ENCODE measurements around the gene PNMA8A.

PNMA8A gene

DNA sequence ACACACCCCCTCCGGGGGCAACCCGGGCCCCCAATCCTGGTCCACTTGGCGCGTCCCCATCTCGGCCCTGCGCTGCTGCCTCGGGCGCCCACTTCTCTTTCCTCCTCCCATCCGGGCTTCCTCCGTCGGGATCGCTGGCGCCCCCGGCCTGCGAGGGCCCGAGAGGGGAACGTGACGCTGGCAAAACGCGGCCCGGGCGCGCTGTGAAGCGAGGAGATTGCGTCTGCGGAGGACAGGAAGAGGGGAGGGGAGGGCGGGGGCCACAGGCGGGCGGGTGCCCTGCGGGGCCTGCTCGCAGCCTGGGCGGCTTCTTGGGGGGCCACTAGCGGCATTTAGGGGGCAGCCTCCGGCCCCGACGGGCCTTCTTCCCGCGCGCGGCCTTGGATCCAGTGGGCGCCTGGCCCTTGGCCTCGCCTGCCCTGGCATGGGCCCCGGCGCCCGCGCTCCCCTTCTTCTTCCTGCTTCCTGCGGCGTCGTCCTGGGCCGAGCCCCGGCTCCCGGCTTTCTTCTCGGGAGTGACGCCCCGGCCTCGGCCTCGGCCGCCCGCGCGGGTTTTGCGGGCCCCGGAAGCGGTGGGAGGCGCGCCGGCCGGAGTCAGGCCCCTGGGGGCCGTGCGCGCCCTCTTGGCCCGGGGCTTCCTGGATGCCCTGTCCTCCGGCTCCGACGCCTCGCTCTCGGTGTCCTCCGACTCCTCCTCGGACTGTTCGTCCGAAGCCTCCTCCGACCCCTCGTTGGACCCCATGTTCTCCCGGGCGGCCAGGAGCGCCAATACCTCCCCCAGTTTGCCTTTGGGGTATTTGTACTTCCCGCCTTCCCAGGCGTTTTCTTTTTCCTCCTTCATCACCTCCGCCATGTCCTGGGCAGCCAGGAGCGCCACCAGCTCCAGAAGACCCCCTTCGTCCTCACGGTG lies 22.1 kb upstream of the PNMA8A start:
- Histone ChIP-seq H2AFZ (no peak overlapping the region), H3K4me2 (ENCODE audit: low read length) (peak overlapping the region; percentile 26), H3K79me2 (no peaks in the 10 kb centered on the region), H3K27ac (no peak overlapping the region), H3K9ac (no peak overlapping the region), H3K4me1 (no peaks in the 10 kb centered on the region), H3K27me3 (ENCODE audit: control insufficient read depth, insufficient read depth, low read length) (peaks cover 2% of the 10 kb centered on the region), H3K4me3 (ENCODE audit: low read depth, low read length) (no peak overlapping the region), H3K9me3 (ENCODE audit: control insufficient read depth, low read length) (no peaks in the 10 kb centered on the region), H3K36me3 (ENCODE audit: control insufficient read depth, insufficient read depth, low read length) (no peaks in the 10 kb centered on the region)
- TF ChIP-seq, protein P1, sequence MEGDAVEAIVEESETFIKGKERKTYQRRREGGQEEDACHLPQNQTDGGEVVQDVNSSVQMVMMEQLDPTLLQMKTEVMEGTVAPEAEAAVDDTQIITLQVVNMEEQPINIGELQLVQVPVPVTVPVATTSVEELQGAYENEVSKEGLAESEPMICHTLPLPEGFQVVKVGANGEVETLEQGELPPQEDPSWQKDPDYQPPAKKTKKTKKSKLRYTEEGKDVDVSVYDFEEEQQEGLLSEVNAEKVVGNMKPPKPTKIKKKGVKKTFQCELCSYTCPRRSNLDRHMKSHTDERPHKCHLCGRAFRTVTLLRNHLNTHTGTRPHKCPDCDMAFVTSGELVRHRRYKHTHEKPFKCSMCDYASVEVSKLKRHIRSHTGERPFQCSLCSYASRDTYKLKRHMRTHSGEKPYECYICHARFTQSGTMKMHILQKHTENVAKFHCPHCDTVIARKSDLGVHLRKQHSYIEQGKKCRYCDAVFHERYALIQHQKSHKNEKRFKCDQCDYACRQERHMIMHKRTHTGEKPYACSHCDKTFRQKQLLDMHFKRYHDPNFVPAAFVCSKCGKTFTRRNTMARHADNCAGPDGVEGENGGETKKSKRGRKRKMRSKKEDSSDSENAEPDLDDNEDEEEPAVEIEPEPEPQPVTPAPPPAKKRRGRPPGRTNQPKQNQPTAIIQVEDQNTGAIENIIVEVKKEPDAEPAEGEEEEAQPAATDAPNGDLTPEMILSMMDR (IDR thresholded peaks at IDR 0.05) = no peak

DNA sequence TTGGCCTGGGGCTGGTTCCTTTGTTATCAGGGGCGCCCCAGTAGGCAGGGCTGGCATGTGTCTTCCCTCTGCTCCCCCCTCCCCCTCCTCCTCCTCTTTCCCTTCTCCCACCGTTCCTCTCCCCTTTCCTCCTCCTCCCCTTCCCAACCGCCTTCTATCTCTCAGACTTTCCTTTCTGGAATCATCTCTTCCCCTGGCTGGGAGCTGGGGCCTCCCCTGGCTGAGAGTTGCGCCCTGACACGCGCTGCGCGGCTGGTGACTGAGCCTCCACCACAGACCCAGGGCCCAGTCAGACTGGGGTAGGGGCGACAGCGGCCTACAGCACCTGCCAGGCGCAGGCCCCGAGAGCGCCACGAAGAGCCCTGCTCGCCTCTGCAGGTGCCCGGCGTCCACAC lies 21.5 kb upstream of the PNMA8A start:
- Histone ChIP-seq H3K4me3 (ENCODE audit: low read depth, low read length) (no peak overlapping the region), H3K27ac (no peak overlapping the region), H3K9ac (no peak overlapping the region)

DNA sequence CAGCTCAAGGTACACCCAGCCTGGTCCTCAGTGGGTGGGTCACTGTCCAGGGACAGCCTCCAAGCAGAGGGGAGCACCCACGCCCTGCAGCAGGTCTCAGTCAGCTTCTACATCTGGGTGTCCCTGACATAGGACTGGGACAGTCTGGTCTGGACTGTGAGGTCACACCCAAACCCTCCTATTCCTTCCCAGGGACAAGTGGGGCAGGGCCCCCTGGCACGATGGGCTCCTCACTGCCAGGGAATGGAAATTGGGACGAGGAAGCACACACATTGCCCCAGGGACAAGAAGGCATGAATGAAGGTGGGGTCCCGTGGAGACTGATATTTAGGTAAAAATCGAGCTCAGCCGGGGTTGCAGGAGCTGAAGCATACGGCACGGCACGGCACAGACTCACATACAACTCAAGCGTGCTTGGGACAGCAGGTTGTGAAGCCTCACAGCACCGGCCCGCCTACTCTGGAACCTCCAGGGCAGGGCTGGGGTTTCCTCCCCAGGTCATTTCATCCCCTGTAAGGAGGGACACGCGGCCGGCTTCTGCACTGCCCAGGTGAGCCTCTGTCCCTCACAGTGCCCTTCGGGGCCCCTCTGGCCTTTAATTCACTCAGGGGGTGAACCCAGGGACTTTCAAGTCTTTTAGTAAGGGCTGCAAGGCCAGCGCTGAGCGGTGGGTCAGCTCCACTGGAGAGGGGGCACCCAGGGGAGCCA lies 20.8 kb upstream of the PNMA8A start:
- no peak overlapping the region for H3K9ac ChIP-seq
- no peak overlapping the region for H3K27ac ChIP-seq
- H3K27me3 ChIP-seq (ENCODE audit: control insufficient read depth, insufficient read depth, low read length) = peaks cover 4% of the 10 kb centered on the region
- no peak overlapping the region for H2AFZ ChIP-seq
- H3K4me3 ChIP-seq (ENCODE audit: low read depth, low read length) = no peak overlapping the region
- no peaks in the 10 kb centered on the region for H3K9me3 ChIP-seq (ENCODE audit: control insufficient read depth, low read length)
- H3K36me3 ChIP-seq (ENCODE audit: control insufficient read depth, insufficient read depth, low read length) = no peaks in the 10 kb centered on the region
- no peak overlapping the region for H3K4me2 ChIP-seq (ENCODE audit: low read length)
- no peaks in the 10 kb centered on the region for H3K79me2 ChIP-seq
- TF ChIP-seq, protein P1 (IDR thresholded peaks at IDR 0.05) = no peak
- H3K4me1 ChIP-seq = peaks cover 3% of the 10 kb centered on the region

More for the DNA sequence above, 21.5 kb upstream of the PNMA8A start:
- Histone ChIP-seq H3K36me3 (ENCODE audit: control insufficient read depth, insufficient read depth, low read length) (no peaks in the 10 kb centered on the region), H3K4me1 (no peaks in the 10 kb centered on the region), H3K27me3 (ENCODE audit: control insufficient read depth, insufficient read depth, low read length) (peaks cover 4% of the 10 kb centered on the region), H3K4me2 (ENCODE audit: low read length) (no peak overlapping the region), H3K79me2 (no peaks in the 10 kb centered on the region), H2AFZ (no peak overlapping the region), H3K9me3 (ENCODE audit: control insufficient read depth, low read length) (no peaks in the 10 kb centered on the region)
- TF ChIP-seq, protein P1 (IDR thresholded peaks at IDR 0.05) = no peak

DNA sequence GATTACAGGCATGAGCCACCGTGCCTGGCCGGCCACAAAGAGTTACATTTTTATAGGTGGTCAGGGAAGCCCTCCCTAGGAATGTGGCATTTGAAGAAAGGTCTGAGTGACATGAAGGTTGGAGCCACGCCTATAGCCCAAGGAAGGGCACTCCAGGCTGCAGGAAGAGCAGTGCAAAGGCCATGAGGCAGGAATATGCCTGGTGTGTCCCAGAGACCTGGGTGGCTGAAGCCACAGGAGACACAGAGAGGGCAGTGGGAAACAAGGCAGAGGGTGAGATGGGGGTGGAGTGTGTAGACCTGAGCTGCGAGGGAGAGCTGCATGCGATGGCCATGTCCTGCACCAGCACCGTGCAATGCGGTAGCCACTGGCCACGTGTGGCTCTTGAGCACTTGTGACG lies 19.4 kb upstream of the PNMA8A start:
- H3K79me2 ChIP-seq = no peaks in the 10 kb centered on the region
- H3K4me3 ChIP-seq (ENCODE audit: low read depth, low read length) = no peak overlapping the region
- H3K4me2 ChIP-seq (ENCODE audit: low read length) = no peak overlapping the region
- H3K36me3 ChIP-seq (ENCODE audit: control insufficient read depth, insufficient read depth, low read length) = no peaks in the 10 kb centered on the region
- H3K27me3 ChIP-seq (ENCODE audit: control insufficient read depth, insufficient read depth, low read length) = peaks cover 4% of the 10 kb centered on the region
- H3K9ac ChIP-seq = no peak overlapping the region
- no peaks in the 10 kb centered on the region for H3K9me3 ChIP-seq (ENCODE audit: control insufficient read depth, low read length)
- H2AFZ ChIP-seq = no peak overlapping the region
- no peak overlapping the region for H3K27ac ChIP-seq
- TF ChIP-seq, protein P1 (IDR thresholded peaks at IDR 0.05) = no peak
- H3K4me1 ChIP-seq = peaks cover 3% of the 10 kb centered on the region

All from parathyroid adenoma (tissue), 2 donors.